ENCODE data around the gene PHLDA2.

The PHLDA2 gene

DNA sequence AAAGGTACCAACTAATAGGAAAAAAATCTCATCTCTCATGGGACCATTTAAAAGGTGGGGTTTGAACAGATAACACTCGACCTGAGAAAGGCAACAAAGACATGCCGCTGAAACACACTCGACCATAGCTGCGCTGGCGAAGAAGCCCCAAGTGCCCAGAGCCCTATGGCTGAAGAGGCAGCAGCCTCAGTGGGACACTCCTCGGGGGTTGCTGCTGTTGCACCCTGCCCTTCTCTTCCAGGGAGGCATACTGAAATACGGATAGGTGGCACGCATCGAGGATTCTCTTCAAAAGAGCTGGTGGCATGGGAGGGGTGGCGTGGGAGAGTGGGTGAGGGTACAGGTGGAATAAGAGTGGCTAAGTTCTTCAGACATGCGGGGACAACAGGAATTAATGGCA, 18.5 kb upstream of the PHLDA2 start:
- no peak for DNase-seq (ENCODE audit: low read depth)
- TF ChIP-seq, protein P1, sequence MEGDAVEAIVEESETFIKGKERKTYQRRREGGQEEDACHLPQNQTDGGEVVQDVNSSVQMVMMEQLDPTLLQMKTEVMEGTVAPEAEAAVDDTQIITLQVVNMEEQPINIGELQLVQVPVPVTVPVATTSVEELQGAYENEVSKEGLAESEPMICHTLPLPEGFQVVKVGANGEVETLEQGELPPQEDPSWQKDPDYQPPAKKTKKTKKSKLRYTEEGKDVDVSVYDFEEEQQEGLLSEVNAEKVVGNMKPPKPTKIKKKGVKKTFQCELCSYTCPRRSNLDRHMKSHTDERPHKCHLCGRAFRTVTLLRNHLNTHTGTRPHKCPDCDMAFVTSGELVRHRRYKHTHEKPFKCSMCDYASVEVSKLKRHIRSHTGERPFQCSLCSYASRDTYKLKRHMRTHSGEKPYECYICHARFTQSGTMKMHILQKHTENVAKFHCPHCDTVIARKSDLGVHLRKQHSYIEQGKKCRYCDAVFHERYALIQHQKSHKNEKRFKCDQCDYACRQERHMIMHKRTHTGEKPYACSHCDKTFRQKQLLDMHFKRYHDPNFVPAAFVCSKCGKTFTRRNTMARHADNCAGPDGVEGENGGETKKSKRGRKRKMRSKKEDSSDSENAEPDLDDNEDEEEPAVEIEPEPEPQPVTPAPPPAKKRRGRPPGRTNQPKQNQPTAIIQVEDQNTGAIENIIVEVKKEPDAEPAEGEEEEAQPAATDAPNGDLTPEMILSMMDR (IDR thresholded peaks at IDR 0.05; ENCODE audit: low read depth, low read length, missing control alignments) = no peak
- in situ Hi-C loops (cut with HindIII; ENCODE audit: low sequenced_read_pairs) = no loop called here
- H3K4me3 ChIP-seq (ENCODE audit: low read depth, low read length) = no peak overlapping the region

DNA sequence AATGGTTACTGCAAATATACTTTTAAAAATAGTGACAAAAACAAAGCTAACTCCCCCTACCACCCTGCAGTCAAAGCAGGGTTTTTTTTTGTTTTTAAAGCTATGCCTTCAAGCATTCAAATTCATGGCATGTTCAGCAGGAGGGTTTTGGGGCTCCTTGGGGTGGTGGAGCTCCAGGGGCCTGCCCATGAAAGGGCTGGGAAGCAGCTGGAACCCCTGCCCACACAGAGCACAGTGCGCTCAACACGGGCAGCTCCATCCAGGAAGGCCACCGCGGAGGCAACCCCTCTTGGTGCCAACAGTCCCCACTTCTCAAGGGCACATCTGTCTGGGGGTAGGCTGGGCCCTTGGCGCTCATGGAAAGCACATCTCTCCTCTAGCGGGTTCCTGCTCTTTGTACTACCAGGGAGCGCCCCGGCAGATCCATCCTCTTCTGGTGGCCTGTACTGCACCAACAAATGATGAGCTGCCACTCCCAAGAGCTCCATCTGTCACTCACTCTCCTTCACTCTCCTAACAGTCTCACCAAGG, 16.6 kb upstream of the PHLDA2 start:
- in situ Hi-C loops (cut with HindIII; ENCODE audit: low sequenced_read_pairs) = no loop called here
- DNase-seq (ENCODE audit: low read depth) = no peak
- TF ChIP-seq, protein P1 (IDR thresholded peaks at IDR 0.05; ENCODE audit: low read depth, low read length, missing control alignments) = no peak
- H3K4me3 ChIP-seq (ENCODE audit: low read depth, low read length) = no peak overlapping the region

DNA sequence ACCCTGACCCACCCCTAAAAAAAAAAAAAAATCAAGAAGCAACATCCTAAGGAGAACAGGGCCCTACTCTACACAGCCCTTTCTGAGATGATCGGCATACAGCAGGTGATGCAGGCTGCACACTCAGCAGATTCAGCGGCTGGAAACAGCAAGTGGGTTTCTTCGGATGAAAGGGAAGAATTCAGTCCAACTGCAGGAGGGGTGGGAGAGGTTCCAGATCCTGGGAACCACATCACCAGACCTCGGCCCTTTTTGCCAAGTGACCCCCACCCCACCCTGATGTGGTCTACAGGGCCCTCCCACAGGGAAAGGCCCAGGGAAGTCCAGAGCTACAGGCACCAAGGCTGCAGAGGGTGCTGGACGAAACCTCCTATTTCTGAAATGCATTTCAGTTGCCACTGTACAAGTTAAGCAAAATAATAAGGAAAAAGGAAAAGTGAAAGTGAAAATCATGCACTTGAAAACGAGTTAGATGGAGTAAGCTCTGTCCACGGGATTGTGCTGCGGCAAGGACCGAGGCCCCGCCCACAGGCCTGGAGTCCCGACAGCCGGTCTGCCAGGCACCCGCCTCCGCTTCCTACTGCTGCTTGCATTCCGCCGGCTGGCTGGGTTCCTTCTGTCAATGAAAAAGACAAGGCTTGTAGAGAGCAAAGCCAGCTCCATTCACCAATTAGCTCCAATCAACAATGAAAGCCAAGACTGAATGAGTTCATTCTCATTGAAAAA, 16.0 kb upstream of the PHLDA2 start:
- in situ Hi-C loops (cut with HindIII; ENCODE audit: low sequenced_read_pairs) = no loop called here
- TF ChIP-seq, protein P1 (IDR thresholded peaks at IDR 0.05; ENCODE audit: low read depth, low read length, missing control alignments) = no peak
- peak overlapping the region; percentile 28 for H3K4me3 ChIP-seq (ENCODE audit: low read depth, low read length)
- DNase-seq (ENCODE audit: low read depth) = peak; percentile 90

DNA sequence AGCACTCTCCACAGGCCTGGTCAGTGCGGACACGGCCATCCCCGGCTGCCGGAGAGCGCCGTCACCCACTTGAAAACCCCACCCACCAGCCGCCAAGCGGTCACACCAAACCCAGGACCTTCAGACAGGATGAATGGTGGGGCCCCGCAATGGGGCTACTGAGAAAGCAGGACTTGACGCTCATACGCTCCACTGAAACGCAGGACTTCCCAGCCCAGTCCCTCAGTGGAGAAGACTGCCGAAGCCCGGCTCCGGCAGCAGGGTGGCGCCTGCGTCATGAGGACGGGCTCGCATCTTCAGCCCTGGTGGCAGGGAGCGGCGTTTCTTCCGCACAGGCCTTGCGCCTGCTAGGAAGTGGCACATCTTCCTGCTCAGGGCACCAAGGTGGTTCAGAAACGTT, 15.3 kb upstream of the PHLDA2 start:
- TF ChIP-seq, protein P1 (IDR thresholded peaks at IDR 0.05; ENCODE audit: low read depth, low read length, missing control alignments) = no peak
- peak overlapping the region; percentile 28 for H3K4me3 ChIP-seq (ENCODE audit: low read depth, low read length)
- in situ Hi-C loops (cut with HindIII; ENCODE audit: low sequenced_read_pairs) = loop anchor here (5.0 kb wide), 1 partner anchor 48 kb away; the partner anchor contains the start of gene NAP1L4
- no peak for DNase-seq (ENCODE audit: low read depth)

DNA sequence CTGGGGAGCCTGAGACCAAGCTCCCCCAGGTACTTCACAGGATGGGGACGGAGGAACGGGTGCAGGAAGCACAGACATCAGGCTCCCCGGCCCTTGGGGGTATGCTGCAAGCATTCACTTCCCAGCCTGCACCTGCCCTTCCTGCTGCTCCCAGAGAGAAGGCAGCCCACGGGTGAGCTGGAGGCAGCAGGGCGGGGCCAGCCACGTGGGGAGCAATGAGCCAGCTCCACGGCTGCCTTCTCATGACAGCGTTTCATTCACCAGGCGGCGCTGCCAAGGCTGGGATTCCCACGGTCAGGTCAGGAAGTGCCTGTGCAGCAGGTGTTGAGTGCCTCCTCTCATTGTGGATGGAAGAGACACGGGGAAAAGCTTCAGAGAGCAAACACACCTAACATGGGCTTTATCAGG, 14.5 kb upstream of the PHLDA2 start:
- H3K4me3 ChIP-seq (ENCODE audit: low read depth, low read length) = no peak overlapping the region
- in situ Hi-C loops (cut with HindIII; ENCODE audit: low sequenced_read_pairs) = loop anchor here (5.0 kb wide), 1 partner anchor 49 kb away; the partner anchor contains the start of gene NAP1L4
- DNase-seq (ENCODE audit: low read depth) = no peak
- TF ChIP-seq, protein P1 (IDR thresholded peaks at IDR 0.05; ENCODE audit: low read depth, low read length, missing control alignments) = no peak

DNA sequence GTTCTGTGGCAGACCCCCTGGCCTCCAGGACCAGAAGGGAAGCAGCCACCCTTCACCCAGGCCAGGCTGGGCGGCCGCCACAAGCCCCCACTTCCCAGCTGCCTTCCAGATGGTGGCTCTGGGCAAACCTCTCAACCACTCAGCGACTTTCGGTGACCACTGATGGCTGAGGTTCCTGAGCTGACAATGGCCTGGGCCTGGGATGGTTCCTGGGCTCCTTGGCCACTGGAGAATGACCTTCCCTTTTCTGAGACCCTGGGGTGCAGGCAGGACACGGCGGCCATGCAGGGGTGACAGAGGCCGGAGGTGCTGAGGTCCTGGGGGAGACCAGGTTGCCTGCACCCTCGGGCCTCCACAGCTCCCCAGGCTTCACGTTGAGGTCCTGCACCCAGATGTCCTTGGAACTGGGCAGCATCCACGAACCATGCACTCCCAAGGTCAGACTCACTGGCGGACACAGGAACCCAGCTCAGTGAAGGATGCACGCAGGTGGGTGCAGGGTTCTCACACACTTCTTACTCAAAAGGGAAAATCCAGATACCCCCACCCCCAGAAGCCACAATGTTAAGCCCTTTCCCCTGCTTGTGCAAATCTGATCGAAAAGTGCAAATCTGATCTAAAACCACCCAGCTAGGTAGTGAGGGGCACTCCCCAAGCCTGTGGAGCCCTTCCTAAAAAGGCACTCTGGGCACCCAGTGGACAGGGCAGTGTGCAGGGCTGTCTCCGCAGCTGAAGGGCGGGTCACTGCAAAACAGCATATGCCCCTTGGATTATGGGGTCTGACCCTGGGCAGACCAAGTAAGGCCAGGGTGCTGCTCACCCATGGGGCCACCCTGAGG, 13.9 kb upstream of the PHLDA2 start:
- no peak for DNase-seq (ENCODE audit: low read depth)
- H3K4me3 ChIP-seq (ENCODE audit: low read depth, low read length) = no peak overlapping the region
- TF ChIP-seq, protein P1 (IDR thresholded peaks at IDR 0.05; ENCODE audit: low read depth, low read length, missing control alignments) = no peak
- in situ Hi-C loops (cut with HindIII; ENCODE audit: low sequenced_read_pairs) = loop anchor here (5.0 kb wide), 1 partner anchor 49 kb away; the partner anchor contains the start of gene NAP1L4

All from astrocyte of the cerebellum (primary cell).